ENCODE data around the gene DPYD. TPM values are rescaled to one million over a fixed set of nuclear protein-coding genes. Genes with fewer than 3 reads are reported as not detected.

DPYD gene
- total RNA-seq, 1 donor from 2014 or later = 30.1 TPM

DNA sequence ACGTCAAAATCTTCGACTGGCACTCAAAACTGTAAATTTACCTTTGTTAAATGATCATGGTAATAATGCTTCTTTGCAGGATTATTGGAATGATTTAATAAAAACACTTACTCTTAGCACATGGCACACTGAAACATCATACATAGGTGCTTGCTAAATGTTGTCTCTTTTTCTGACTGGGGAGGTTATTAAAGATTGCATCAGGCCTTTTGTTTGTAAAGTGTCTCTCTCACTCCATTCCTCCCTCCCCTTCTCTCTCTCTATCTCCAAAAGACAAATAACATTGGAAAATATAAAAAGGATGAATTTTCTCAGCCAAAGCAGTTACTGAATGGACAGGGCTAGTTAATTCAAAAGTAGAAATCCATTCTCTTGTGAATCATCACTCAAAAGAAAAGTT lies 404.2 kb downstream of the DPYD start:
- no peak for DNase-seq

DNA sequence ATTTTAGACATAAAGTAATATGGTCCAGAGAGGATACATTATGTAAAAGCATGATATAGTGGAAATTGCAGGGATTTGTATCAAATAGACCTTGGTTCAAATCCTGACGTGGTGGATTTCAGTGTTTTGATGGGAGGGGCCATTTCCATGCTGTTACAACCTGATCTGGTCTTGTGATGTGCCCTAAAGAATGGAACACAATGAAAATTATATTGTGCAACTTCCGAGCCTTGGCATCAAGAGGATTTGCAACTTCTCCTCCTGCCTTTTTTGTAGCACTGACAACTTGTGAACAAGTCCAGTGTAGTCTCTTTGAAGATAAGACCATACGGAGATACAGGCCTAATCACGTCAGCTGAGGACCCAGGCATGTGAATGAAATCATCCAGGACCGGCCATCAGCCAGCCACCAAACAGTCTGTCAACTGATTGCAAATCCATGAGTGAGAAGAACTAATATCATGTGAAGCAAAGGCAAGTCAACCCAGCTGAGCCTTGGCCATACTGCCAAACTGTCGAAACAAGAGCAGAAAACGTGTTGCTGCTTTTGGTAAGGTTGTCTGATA lies 412.1 kb downstream of the DPYD start:
- DNase-seq = no peak

DNA sequence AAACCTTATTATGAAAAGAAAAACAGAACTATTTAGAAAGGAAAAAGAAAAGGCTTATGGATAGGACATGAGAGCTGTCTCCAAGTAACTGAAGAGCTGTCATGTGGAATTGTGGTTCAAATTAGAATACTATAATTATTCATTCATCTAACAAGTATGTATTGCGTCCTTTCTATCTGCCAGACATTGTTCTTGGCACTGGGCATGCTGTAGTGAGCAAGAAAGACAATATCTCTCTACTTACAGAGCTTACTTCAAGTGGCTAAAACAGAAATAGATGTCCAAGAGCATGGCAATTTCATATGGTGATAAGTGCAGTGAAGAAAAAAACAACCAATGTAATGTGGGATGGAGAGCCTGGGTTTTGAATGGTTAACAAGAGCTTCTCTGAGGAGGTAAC lies 413.0 kb downstream of the DPYD start:
- no peak for DNase-seq

DNA sequence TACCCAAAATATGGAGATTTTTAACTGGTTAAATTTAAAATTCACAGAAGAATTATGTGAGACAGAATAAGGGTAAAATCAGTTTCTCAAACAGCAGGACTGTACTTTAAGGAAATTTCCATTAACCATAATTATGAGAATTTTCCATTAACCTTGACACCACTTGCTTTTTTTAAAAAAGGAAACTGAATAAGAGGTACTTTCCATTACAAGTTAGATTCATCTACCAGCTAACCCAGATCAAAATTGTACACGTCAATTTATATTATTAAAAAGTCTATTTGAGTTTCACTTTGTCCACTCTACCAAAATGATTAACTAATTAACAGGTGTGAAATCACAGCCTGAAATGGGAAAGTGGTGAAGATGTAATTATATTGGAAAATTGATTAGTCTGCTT lies 414.5 kb downstream of the DPYD start:
- no peak for DNase-seq

DNA sequence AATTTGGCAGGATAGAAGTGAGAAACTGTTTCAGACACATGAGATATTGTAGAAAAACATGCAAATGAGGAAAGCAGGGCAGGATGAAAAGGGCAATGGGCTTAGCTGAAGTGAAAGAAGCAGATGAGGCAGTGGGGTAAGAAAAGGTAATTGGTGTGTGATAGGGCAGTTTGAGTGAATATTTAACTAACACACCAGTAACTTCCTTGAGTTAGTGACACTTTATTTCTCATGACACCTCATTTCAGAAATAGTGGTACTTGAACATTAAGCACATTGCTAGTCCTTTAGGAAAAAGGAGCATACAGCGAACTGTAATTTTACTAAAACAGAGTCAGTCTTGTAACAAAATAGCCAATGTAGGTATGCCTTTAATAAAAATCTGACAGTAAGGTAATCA lies 415.0 kb downstream of the DPYD start:
- no peak for DNase-seq

DNA sequence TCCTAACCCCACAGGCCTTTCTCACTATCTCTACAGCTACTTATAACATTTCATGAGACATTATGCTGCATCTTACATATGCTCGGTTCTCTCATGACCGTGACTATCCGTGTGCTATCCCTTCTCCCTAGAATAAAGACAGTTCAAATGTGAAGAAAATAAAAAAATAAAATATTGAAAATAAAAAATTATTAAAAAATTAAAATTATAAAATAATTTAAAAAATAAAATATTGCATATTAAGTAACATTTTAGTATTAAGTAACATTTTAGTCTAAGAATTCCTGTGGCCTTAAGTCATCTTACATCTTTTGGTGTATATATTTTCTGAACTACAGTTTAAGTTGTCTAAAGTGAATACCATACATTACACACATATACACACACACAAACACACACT lies 415.5 kb downstream of the DPYD start:
- DNase-seq = no peak

DNA sequence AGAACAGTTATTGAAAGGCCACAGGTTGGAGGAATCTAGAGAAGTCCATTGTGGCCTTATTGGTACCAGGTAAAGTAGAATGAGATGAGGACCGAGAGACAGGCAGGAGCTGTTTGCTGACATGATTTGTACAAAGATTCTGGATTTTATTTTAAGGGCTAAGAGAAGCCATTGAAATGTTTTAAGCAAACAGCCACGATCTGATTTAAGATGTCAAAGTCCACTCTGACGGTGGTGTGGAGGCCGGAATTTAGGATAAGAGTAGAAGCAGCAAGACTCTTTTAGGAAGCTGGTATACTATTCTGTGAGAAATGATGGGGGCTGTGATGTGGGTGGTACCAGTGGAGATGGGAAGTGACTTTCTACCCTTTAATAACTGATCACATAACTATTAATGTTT lies 418.5 kb downstream of the DPYD start:
- DNase-seq = no peak

DNA sequence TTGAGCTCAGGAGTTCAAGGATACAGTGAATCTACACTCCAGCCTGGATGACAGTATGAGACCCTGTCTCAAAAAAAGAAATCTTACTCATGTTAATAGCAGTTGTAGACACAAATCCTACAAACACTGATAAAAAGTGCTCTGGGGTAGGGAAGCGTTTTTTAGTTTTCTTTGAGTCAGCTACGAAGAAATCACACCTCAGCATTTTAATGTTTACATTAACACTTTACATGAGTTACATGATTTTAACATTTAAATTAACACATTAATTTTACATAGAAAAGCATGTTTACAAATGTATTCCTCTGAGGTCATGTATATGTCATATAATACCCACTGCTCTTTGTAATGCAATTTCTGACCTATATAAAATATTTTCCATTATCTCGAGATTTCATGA lies 419.2 kb downstream of the DPYD start:
- DNase-seq = no peak

DNA sequence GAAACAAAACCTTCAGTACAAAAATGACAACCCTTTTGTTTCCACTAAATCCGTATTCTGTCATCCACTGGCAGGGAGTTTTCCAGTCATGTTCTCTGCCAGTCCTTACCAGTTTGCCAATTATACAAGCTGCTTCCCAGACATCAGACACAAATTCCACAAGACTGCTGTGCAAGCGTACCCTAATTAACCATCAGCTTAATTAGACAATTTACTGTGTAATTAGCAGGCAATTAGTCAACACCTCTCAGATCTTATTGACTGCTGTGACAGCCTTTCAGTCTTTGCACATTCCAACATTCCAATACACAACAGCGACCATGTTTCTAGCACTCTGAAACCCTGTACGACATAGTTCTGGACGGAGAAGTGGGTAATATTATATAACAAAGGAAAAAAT lies 420.1 kb downstream of the DPYD start:
- DNase-seq = peak; percentile 7

DNA sequence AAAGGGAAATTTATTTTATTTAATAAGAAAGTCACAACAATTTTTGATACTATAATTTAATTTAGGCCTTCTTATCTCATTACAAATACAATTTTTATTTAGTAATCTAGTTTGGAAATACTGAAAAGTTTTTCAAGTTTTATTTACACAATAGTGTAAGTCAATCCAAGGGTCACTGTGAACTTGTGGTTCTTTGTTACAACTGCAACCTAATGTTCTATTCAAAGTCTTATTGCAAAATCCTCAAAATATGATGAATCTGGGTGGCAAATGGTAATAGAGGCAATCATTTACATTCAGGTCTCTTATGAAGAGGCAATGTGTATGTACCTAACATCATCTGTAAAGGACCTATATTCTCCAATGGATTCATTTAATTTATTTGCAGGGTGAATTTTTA lies 421.2 kb downstream of the DPYD start:
- DNase-seq = no peak

DNA sequence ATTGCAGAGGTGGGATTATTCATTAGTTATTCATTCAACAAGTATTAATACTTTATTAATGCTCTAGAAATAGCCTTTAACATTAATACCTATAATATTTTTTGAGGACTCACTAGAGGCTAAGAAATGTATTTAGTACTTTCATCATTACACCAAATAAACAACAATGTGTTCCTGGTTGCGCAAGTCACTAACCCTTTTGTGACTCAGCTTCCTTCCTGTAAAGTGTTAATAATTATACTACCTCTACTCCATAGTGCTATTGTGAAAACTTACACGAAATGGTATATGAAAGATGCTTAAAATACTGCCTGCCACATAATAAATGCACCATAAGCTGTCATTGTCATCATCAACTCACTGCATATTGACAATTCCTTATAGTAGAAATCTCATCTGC lies 431.0 kb downstream of the DPYD start:
- DNase-seq = no peak

DNA sequence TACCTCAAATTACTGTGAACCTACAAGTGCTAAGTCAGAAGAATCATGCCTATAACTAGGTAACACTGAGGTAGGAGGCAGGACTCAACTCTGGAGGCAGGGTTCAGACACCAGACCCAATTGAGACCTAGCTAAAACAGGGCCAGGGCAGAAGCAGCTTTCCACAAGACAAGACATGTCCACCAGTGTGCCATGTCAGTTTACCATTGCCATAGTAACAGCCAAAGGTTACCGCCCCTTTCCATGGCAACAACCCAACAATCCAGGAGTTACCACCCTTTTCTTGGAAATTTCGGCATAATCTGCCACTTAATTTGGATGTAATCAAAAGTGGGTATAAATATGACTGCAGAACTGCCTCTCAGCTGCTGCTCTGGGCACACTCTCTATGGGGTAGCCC lies 432.3 kb downstream of the DPYD start:
- DNase-seq = no peak

DNA sequence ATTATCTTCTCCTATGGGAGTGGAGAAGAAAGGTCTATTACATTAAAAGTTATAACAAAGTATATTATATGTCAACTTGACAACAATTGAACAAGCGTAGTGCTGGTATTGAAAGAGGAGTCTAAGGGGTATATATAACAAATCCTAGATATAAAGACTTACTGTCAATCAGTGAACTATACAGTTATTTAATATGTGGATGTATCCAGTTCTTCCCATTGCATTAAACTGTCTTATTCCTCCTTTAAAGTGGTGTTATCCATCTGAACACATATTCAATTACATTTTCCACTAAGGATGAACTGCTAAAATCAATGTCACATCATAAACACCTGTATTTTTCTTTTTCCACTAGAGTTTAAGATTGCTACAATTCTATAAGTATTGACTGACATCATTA lies 438.8 kb downstream of the DPYD start:
- no peak for DNase-seq

DNA sequence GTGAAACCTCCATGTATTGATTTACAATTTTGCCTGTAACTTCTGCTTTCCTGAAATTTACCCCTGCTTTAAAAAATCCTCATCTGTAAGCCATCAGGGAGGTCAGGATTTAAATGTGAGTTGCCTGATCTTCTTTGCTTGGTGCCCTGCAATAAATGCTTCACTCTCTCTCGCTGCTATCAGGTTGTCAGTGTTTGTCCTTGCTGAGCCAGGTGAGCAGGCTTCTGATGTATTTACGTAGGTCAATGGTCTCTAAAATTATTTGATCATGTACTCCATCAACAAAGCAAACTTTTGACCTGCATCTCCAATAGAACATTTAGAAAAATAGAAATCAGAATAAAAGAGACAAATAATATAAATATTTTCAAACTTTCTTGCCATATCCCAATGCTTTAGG lies 453.4 kb downstream of the DPYD start:
- DNase-seq = no peak

DNA sequence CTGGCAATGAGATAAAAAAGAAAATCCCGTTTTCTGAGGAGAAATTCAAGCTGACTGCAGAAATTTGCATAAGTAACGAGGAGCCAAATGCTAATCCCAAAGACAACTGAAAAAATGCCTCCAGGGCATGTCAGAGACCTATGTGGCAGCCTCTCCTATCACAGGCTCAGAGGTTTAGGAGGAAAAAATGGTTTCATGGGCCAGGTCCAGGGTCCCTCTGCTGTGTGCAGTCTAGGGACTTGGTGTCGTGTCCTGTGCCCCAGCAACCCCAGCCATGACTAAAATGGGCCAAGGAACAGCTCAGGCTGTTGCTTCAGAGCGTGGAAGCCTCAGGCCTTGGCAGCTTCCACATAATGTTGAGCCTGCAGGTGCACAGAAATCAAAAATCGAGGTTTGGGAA lies 456.5 kb downstream of the DPYD start:
- DNase-seq = no peak

DNA sequence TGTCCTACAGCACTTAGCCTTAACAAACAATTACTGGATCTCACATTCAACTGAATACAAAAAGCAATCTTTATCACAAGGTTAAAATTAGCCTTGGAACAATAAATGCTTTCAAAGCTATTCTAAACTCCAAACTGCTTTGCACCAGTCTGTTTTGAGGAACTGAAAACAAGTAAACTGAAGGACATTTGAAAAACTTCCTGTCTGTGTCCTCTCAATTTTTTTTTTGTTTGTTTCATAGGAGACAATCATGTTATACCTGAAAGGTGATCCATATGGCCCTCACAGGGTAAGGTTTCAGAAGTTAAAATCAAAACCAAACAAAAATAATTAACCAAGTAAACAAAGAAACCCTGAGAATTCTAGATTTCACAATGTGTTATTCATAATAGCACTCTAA lies 459.1 kb downstream of the DPYD start:
- no peak for DNase-seq

DNA sequence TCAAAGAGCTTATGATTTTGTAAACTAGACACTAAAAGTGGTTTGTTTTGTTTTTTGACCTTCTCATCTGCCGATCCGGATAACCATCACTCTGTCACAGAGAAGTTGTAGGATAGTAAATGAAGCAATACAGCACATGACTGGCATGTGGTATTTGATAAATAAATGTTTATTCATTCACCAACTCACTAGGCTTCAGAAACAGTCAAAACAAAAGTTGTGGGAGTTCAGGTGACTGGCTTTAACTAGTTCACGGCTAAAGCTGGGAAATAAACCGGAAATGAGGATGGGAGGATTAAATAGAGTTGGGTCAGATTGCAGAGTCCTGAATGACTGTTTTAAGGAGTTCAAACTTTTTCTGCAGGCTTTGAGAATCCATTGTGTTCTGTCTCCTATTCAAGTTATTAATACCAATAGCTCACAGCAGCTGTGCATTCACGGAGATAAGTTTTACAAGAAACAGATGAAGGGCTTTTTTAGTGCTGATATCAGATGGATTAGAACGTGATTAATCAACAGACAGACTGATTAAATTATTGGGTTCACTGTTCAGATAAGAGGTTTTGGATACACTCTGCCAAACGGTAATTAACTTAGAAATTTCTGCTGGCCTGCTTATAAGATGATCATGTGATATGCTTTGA lies 463.3 kb downstream of the DPYD start:
- peak; percentile 1 for DNase-seq

DNA sequence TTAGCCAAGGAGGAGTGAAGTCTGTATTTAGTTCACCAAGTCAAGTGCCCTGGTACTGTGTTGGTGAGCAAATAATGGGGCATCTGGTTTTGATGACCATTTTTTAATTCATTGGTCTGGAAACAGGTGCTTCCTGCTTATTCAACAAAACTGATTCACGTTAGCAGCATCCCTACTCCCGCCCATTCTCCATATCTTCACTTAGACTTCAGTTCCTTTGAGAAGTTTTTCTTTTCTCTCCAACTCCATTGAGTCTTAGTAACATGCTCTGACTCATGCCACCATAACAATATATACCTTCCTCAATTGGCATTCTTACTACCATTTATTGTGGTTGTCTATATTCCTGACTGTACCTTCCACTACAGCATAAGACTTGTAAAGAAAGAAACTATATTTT lies 468.9 kb downstream of the DPYD start:
- DNase-seq = no peak

DNA sequence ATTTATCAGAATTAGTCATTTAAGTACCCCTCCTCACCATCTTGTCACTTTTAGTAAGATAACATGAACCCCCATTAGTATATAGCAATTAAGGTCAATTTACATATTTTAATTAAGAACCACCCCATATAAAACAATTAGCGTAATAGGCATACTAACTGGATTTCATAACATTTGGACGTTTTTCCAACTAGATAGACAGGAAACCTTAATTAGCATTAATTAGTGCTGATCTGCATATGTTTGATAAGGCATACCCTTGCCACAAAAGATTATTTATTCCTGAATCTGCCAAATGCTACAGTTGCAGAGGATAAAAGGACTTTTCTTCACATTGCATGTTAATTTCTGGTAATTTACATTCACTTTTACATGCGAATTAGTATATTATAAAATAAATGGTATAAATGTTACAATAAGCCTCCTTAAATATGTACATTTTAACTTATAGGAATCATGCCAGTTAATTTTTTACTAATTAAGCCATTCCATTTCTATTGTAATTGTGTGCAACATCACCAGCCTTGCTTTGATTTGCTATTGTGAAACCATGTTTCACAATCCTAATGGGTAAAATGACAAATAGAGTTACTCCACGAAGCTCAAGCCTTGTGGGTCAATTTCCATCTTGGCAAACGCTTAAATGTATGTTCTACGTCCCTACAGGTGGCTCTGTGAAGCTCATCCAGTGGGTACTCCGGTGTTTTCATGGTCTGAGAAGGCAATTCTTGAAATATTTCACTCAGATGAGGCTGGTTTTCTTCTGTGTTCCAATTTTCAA lies 469.6 kb downstream of the DPYD start:
- no peak for DNase-seq

DNA sequence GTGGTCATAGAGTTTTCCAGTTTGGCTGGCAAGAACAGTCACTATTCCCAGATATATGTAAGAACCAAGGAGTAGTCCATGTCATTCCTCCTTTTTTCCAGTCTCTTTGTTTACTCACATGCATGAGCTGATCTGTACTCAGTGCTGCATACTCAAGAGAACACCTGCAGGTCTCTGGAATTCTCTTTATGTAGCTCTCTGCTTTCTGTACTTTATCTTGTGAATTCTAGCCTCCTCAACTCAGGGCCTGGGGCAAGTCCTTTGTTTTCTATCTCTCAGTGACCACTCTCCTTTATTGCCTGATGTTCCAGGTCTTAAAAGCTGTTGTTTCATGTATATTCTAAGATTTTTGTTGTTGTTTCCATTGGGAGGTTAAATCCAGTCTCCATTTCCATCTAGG lies 478.9 kb downstream of the DPYD start:
- DNase-seq = no peak

DNA sequence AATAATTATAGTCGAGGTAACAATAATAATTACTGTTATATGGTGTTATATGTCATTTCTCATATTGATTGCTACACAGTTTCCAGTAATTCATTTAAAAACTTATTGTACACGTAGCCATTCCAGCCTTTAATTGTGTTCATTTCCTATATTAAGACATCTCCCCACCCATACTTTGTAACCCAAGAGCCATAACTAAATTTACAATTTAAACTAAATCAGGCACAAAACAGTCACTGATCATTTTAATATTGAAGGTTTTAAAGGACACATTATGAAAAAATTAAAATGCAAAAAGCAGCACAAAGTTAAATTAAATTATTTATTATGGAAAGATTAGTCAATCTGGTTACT lies 487.0 kb downstream of the DPYD start:
- no peak for DNase-seq

DNA sequence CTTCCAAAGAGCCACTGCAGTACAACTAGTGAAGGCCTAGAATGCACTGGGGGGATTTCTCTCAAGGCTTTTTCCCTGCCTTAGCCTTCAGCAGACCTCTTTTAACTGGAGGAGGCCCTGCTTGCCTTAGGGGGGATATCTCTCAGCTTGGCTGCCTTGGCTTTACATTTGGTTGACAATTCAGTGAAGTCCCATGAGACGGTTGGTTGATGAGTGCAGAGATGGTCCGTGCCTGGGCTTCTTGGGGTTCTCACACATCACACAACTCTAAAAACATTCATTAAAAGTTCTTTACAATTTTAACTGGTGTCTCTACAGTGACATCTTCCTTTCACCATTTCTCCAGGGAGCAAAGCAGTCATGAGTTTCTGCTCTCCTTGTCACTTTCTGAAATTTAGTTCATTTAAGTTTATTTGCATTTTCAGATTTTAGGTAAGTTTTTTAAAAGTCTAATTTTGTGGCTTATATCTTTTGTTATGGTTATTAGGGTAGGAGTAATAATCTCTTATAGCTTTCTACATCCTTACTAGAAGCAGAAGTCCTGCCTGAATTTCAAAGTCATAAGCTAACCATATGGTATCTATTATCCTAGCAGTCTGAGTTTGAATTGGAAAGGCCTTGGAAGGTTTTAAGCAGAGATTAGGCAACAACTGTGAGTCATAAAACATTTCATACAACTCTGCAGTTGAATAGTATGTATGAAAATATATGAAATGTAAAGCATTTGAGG lies 487.6 kb downstream of the DPYD start:
- DNase-seq = peak; percentile 68

DNA sequence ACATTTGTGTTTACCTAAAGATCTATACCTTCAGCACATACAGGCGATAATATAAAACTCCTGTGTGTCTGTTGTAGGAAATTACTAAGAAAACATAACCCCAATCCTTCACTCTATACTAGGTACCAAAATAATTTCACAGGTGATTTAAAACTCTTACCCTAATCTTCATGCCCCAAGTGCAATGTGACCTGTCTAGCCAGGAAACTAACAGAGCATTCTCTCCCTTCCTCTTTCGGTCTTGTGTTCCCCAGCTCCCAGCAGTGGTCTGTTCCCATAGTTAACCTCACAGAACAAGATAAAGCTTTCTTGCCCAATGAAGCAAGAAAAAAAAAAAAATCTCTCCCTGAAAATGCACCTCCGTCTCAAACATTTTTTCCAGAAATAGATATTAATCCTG lies 493.5 kb downstream of the DPYD start:
- no peak for DNase-seq

All from tongue (tissue), 2 donors.